ENCODE measurements around the gene LARP4B. TPM values are rescaled to one million over a fixed set of nuclear protein-coding genes. Genes with fewer than 3 reads are reported as not detected.

Gene LARP4B
- polyA plus RNA-seq, 2 of the 4 experiments (the other 2 are of a cell fraction) = 25.5 to 54.2 TPM

DNA sequence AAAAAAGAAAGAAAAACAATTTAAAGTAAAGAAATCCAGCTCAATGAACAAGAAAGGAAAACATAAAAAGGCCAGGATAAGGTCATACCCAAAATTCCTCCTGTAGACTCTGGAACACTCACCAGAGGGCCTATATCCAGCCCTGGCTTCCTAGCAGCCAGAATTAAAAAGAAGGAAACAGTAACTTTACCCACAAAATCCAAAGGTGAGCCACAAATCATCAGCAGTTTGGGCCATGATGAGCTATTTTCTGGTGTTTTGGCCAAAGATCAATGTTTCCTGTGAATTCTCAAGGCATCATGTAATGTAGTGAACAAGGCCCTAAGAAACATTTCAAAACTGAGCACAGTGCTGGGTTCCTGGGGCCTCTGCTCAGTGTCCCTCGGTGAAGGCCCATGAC, 87.8 kb downstream of the LARP4B start:
- Histone ChIP-seq H3K4me3 (no peak overlapping the region), H3K4me1 (0 out of 3 replicates have a peak, but pooled peaks cover 2% of the 10 kb centered on the region), H3K27ac (no peak overlapping the region), H3K9me3 (no peaks in the 10 kb centered on the region), H3K4me2 (no peak overlapping the region)
- TF ChIP-seq MAZ (IDR thresholded peaks at IDR 0.05; ENCODE audit: borderline replicate concordance, low read depth, low read length) (no peak), CHD2 (IDR thresholded peaks at IDR 0.05; ENCODE audit: low read length, partially characterized antibody) (no peak), RCOR1 (IDR thresholded peaks at IDR 0.05; ENCODE audit: low read depth, low read length) (no peak), HEYL (CRISPR knock-in tag; IDR thresholded peaks at IDR 0.05) (no peak), POLR2A (IDR thresholded peaks at IDR 0.05; ENCODE audit: low read length) (no peak), SREBF2 (IDR thresholded peaks at IDR 0.05) (no peak), ZC3H11A (IDR thresholded peaks at IDR 0.05) (no peak), PHF8 (IDR thresholded peaks at IDR 0.05; ENCODE audit: borderline replicate concordance, low read depth) (no peak), FOSL2 (IDR thresholded peaks at IDR 0.05) (no peak), FOSL2 (CRISPR knock-in tag; IDR thresholded peaks at IDR 0.05) (no peak)
- TF ChIP-seq, protein P1, sequence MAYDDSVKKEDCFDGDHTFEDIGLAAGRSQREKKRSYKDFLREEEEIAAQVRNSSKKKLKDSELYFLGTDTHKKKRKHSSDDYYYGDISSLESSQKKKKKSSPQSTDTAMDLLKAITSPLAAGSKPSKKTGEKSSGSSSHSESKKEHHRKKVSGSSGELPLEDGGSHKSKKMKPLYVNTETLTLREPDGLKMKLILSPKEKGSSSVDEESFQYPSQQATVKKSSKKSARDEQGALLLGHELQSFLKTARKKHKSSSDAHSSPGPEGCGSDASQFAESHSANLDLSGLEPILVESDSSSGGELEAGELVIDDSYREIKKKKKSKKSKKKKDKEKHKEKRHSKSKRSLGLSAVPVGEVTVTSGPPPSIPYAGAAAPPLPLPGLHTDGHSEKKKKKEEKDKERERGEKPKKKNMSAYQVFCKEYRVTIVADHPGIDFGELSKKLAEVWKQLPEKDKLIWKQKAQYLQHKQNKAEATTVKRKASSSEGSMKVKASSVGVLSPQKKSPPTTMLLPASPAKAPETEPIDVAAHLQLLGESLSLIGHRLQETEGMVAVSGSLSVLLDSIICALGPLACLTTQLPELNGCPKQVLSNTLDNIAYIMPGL (CRISPR knock-in tag; IDR thresholded peaks at IDR 0.05; ENCODE audit: borderline replicate concordance) = no peak
- WGBS (ENCODE audit: missing lambda C conversion rate) = 100% methylated on average over 1 of the region's 1 CpG
- ChIA-PET CTCF (no interaction called here), POLR2A (no interaction called here)
- FAIRE-seq = no peak
- no peak for DNase-seq (ENCODE audit: low read depth in 1 of 2, low spot score in 1 of 2)
- ATAC-seq = no peak

DNA sequence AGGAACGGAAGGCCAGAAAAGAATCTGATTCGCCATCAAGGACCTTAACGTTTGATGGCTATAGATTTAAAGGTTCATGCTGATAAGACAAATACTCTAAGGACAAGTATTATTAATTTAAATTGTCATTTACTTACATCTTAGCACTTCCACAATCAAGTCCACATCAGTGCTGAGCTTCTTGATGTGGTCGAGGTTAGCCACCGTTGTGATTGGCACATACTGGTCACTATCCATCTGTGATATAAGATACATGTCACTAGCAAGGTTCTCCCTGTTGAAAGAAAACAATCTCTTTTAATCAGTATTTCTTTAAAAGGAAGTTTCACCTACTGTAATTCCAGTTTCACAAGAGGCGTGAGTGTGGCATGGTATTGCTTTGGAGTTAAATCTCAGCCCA, 88.7 kb downstream of the LARP4B start:
- FAIRE-seq = no peak
- TF ChIP-seq, protein P2, sequence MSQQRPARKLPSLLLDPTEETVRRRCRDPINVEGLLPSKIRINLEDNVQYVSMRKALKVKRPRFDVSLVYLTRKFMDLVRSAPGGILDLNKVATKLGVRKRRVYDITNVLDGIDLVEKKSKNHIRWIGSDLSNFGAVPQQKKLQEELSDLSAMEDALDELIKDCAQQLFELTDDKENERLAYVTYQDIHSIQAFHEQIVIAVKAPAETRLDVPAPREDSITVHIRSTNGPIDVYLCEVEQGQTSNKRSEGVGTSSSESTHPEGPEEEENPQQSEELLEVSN (IDR thresholded peaks at IDR 0.05; ENCODE audit: borderline replicate concordance, low read depth) = no peak
- TF ChIP-seq HOXA7 (CRISPR knock-in tag; IDR thresholded peaks at IDR 0.05) (no peak), RNF2 (IDR thresholded peaks at IDR 0.05; ENCODE audit: borderline replicate concordance, low read depth) (no peak), CHD4 (IDR thresholded peaks at IDR 0.05; ENCODE audit: borderline replicate concordance) (no peak), FOSB (CRISPR knock-in tag; IDR thresholded peaks at IDR 0.05) (no peak), PBX3 (IDR thresholded peaks at IDR 0.05) (no peak), MAFK (IDR thresholded peaks at IDR 0.05; ENCODE audit: partially characterized antibody) (no peak), CBX2 (IDR thresholded peaks at IDR 0.05; ENCODE audit: borderline replicate concordance, low read depth) (no peak), HOXB13 (CRISPR knock-in tag; IDR thresholded peaks at IDR 0.05; ENCODE audit: low read depth) (no peak), HES2 (IDR thresholded peaks at IDR 0.05) (no peak), TFCP2L1 (CRISPR knock-in tag; IDR thresholded peaks at IDR 0.05) (no peak), JUNB (IDR thresholded peaks at IDR 0.05) (no peak), SMC3 (IDR thresholded peaks at IDR 0.05) (no peak), HDAC2 (IDR thresholded peaks at IDR 0.05) (no peak), MAZ (IDR thresholded peaks at IDR 0.05; ENCODE audit: borderline replicate concordance, low read depth, low read length) (no peak), MAX (IDR thresholded peaks at IDR 0.05) (no peak)
- TF ChIP-seq, protein P1 (CRISPR knock-in tag; IDR thresholded peaks at IDR 0.05; ENCODE audit: borderline replicate concordance) = no peak
- Histone ChIP-seq H3K27ac (no peak overlapping the region), H3K4me1 (0 out of 3 replicates have a peak, but pooled peaks cover 2% of the 10 kb centered on the region), H3K4me3 (no peak overlapping the region), H3K4me2 (no peak overlapping the region), H3K9me3 (no peaks in the 10 kb centered on the region)
- no peak for DNase-seq (ENCODE audit: low read depth in 1 of 2, low spot score in 1 of 2)
- ChIA-PET POLR2A (no interaction called here), CTCF (interaction anchor here (1.8 kb wide), 1 partner anchor 13 kb away, joined by 4 read pairs; no protein-coding TSS in a partner anchor)
- no peak for ATAC-seq
- WGBS (ENCODE audit: missing lambda C conversion rate) = 90% methylated on average over 6 of the region's 6 CpGs

Measured in A549 (cell line).